Fibroblast of gingiva (primary cell): Measurements from ENCODE around the gene DYNC1LI1.
A peak's percentile ranks its signal among the peaks of the same experiment; 100 is the strongest.
"Not testable (repeated sequence)": the region's sequence is repeated elsewhere in the genome, so short reads cannot be mapped to it uniquely, and the experiment has no call there.

ENCODE experiments used
- DNase-seq: peaks from one replicate; pipeline ENCODE4 v3.0.0-alpha.2; 2011; ENCODE audit warnings: low read depth

The DYNC1LI1 gene

GRCh38 chr3:32531010-32531647 lies 39.5 kb downstream of the DYNC1LI1 start:
- DNase-seq: no peak

DNA sequence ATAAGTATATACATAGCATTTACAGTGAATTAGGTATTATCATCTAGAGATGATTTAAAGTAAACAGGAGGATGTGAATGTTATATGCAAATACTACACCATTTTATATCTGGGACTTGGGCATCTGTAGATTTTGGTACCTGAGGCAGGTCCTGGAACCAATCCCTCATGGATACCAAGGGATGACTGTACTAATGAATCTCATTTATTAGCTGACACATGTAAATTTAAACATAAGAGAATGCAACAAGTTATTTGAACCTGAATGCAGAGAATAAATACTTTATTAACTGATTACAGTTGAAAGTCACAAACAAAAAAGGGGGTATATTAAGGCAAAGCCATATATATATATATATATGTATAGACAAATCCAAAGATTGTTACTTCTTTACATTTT lies 44.9 kb downstream of the DYNC1LI1 start:
- DNase-seq: no peak

GRCh38 chr3:32522682-32523081 lies 48.0 kb downstream of the DYNC1LI1 start:
- no peak for DNase-seq

- DNase-seq: not testable (repeated sequence)
These were observed 51.7 kb downstream of the DYNC1LI1 start for GRCh38 chr3:32518921-32519320.

DNA sequence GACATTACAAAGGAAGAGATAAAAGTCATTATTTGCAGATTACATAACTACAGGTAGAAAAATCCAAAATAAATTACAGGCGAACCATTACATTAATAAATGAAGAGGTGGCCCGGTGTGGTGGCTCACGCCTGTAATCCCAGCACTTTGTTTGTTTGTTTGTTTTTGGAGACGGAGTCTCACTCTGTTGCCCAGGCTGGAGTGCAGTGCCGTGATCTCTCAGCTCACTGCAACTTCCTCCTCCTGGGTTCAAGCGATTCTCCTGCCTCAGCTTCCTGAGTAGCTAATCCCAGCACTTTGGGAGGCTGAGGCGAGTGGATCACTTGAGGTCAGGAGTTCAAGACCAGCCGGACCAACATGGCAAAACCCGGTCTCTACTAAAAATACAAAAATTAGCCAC lies 53.9 kb downstream of the DYNC1LI1 start:
- DNase-seq: not testable (repeated sequence)

DNA sequence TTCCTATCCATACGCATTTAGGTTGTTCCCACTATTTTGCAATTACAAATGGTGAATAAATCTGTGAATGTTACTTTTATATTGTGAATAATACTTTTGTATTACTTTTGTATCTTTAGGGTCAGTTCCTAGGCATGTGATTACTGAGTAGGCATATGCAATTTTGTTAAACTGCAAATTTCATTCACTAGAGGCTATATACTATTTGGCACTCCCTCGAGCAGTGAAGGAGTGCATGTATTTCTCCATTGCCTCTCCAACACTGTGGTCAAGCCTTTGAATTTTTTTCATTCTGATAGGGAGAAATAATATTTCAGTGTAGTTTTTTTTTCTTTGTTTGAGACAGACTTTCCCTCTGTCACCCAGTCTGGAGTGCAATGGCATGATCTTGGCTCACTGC lies 59.7 kb downstream of the DYNC1LI1 start:
- DNase-seq: no peak

GRCh38 chr3:32510075-32510724 lies 60.5 kb downstream of the DYNC1LI1 start:
- peak; percentile 64 for DNase-seq

DNA sequence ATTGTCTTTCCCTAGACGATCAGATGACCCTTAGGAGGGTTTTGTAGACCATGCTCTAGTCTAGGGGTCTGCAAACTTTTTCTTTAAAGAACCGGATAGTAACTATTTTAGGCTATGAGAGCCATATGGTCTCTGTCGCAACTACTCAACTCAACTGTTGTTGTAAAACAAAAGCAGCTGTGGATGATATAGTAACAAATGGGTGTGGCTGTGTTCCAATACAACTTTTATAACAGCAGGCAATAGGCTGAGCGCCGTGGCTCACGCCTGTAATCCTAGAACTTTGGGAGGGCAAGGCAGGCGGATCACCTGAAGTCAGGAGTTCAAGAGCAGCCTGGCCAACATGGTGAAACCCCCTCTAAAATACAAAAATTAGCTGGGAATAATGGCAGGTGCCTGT lies 61.9 kb downstream of the DYNC1LI1 start:
- DNase-seq: peak; percentile 81

DNA sequence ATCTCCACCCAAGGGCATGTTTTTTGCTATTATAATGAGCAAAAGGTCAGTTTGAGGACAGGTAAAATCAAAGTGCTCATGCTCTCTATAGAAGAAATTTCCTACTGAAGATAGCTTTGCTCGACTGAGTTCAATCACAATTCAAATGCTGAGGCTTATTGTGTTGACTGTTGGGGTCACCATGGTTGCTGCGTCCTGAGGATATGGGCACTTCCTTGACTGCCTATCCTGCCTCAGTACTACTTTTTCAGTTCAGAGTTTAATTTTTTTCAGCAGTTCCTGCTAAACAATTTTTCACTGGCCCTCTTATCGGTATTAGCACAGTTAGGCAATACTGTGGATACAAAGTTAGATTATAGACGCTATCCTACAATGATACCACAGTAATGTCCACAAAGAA lies 64.2 kb downstream of the DYNC1LI1 start:
- no peak for DNase-seq

- no peak for DNase-seq
These were observed 67.7 kb downstream of the DYNC1LI1 start for GRCh38 chr3:32502946-32503286.

DNA sequence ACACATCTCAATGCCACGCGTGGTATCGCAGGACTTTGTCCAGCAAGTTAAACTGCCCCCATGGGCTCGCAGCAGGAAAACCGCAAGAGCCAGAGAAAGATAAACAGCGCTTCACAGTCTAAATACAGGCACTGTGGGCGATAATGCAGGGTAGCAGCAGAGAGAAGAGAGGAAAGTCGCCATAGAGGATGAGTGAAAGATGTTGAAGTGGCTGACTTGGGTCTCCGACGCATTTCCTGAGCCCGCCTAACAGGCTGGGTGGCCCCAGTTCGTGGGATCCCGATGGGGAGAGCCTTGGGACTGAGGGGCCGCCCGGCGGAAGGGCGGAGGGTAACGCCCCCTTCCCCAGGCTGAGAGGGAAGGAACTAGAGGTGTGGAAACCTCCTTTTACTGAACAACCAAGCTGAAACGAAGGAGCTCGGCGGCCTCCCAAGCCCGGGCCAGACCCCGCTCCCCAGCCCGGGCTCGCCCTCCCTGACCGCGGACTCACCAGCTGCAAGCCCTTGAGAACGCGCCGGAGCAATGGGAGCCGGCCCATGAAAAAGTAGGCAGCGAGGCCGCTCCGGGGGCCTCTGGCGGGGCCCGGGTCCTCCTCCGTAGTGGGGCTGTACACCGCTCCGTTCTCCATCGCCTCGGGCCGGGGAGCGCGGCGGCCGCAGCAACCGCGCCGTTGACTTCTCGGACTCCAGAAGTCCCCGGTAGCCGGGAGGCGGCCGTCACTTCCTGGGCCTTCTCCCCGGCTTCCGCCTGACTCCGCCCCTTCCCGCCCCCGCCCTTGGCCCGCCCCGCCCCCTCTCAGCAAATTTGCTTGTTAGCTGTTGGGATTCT lies 68.3 kb downstream of the DYNC1LI1 start, which contains the start of gene CMTM6:
Gene CMTM6, minus strand, starts transcription at position 735 of the 828 bp plus-strand sequence. Its CDS starts 107 bp downstream, at position 628.
- peak; percentile 73 for DNase-seq

DNA sequence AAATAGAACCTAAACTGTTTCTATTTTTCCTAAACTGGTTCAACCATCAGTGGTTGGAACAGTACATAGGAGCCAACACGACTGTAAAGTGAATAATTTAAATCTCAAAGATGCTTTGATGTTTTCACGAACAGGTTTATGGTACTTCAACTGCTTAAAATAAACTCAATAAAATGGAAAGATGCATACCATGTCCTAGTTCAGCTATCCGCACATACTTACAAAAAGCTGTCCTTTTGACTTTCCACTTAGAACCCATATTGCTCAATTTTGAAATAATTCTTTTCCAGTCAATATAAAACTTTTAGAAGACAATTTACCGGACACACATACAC lies 68.9 kb downstream of the DYNC1LI1 start:
- no peak for DNase-seq

DNA sequence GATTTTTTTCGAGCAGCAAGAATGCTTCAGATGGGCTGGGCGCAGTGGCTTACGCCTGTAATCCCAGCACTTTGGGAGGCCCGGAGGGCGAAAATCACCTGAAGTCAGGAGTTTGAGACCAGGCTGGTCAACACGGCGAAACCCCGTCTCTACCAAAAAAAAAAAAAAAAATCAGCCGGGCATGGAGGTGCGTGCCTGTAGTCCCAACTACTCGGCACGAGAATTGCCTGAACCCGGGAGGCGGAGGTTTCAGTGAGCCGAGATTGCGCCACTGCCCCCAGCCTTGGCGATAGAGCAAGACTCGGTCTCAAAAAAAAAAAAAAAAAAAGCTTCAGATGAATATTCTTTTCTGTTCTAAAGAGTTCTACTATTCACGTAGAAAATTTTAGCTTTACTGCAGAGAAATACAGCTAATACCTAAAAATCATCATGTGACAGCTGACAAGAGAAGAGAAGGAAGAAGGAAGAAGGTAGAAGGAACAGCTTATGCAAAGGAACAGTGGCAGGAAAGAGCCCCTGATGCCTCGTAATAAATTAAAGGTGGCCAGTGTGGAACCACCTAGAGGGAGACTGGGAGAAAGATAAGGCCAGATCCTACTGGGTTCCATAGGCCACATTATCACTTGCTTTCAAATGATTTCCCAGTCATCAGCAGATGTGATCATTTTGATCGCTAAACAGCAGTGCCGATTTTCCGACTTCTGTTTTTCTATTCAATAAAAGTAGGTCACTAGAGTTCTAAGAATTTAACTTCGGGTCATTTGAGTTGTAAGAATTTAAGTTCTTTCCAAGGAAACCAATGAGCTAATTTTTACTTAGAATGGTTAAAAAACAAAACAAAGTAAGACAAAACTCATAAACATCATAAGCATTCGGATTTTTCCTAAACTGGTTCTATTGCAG lies 69.5 kb downstream of the DYNC1LI1 start:
- DNase-seq: no peak

- no peak for DNase-seq
These were observed 70.4 kb downstream of the DYNC1LI1 start for GRCh38 chr3:32500231-32500630.

DNA sequence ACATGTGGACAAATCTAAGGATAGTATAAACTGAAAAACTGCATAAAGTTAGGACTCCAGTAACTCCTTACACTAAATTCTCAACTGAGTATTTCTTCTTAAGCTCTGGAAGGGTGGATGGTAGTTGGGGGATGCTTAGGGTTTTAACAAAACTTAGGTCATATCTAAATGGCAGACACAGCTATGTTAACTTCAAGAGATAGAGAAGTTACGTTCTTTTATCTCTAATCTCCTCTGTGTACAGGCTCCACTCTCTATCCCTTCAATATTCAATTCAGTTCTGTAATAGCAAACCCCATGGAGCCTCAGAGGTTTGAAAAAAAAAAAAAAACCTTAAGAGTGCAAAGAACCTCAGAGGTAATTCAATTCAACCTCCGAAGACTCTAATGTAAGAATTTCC lies 71.1 kb downstream of the DYNC1LI1 start:
- DNase-seq: no peak

DNA sequence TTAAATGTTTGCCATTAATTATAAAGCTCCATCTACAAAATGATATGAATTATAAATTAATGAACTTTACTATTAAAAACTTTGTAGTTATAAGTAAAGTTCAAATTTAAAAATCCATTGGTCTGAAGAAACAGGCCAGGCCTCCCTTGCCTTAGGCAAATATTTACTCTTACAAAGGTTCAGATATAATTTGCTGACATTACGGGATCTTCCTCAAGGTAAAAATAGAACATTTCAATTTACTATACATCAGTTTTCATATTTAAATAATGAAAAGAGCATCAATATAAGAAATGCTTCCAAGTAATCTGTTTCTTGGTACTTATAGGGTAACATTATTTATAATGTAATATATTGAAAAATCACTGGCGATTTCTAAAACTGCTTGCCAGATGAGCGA lies 71.7 kb downstream of the DYNC1LI1 start:
- no peak for DNase-seq

GRCh38 chr3:32498252-32498651 lies 72.4 kb downstream of the DYNC1LI1 start:
- DNase-seq: no peak

DNA sequence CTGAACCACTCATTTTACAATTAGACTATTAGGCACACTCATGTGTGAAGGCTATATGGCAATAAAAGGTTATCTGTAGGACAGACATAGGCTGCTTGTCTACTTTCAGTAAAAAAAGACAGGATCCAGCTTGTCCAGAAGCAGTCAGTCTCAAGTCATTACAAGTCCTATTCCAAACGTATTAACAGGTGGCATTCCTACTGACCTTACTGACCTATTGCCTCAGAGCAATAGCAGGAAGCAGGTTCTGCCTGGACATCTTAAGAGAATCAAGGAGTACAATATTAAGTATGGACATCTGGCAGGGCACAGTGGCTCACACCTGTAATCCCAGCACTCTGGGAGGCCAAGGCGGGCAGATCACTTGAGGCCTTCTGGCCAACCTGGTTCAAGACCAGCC lies 75.0 kb downstream of the DYNC1LI1 start:
- DNase-seq: no peak

DNA sequence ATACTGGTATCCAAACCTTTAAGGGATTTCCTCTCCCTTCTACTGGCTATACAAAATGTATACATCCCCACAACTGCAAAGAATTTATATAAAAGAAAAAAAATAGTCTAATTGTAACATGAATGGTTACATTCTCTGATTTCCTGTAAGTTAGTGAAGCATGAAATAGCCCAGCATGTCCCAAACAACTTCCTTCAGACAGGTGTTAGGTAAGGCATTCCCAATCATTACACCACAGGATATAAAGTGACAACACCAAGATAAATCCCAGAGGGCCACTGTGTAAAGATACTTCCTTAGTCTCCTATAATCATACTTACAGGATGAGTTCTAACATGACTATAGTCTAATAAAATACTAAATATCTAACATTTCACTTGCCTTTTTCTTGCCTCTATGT lies 75.6 kb downstream of the DYNC1LI1 start:
- DNase-seq: no peak

DNA sequence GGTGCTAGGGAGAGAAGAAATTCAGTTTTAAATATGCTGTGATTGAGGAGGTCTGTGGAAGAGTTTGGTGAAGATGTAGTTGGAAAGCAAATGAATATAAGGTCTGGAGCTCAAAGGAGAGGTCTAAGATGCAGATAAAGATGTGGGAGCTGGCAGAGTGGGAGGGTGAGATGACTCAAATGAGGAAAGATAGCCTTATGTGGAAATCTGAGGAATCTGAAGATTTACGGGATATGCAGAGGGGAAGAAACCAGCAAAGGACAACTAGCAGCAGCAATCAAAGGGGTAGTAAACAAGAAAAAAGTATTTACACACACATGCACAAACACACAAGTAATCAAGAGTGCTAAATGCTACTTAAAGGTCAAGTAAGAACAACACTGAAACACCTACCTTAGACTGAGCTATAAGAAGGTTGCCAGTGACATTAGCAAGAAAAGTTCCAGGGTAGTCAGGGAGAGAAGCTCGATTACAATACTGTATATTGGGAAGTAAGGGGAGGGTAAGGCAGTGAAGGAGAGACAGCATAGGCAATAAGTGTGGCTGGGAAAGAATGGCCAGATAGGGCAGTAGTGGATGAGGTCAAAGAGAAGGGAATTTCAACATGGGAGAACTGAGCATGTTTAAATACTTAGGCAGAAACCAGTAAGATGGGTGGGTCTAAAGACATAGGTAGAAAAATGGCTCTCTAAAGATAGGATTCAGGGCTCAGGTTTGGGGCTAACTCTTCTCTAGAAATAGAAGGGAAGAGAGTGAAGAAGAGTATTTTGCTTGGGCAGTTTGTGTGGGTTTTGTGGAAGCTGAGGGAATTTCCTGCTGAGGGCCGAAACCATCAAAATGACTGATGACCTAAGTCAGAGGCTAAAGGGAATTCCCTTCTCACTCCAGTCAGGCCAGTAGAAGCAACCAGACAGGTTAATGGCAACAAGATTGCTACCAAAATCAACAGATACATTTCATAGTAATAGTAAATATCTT lies 76.9 kb downstream of the DYNC1LI1 start:
- DNase-seq: no peak
